Muscle of leg (tissue), 11 donors: ENCODE measurements around the gene TIMELESS. TPM values are rescaled to one million over a fixed set of nuclear protein-coding genes. Genes with fewer than 3 reads are reported as not detected.
A peak's percentile ranks its signal among the peaks of the same experiment; 100 is the strongest.

Source experiments
- DNase-seq: peaks from one replicate; pipeline ENCODE4 v3.0.0; 2013
- H3K27ac ChIP-seq: one replicate; pipeline ENCODE4 v1.5.1; 2013; ENCODE audit warnings: mild to moderate bottlenecking, low read length, control low read depth
- H3K27me3 ChIP-seq: one replicate; pipeline ENCODE4 v1.6.1; 2013; ENCODE audit warnings: low read length; ENCODE audit not compliant: control insufficient read depth, insufficient read depth
- H3K36me3 ChIP-seq: one replicate; pipeline ENCODE4 v1.6.1; 2013; ENCODE audit warnings: low read length; ENCODE audit not compliant: control insufficient read depth, insufficient read depth
- H3K4me1 ChIP-seq: one replicate; pipeline ENCODE4 v1.6.1; 2013; ENCODE audit warnings: low read length; ENCODE audit not compliant: control insufficient read depth, insufficient read depth
- H3K4me3 ChIP-seq: one replicate; pipeline ENCODE4 v1.5.1; 2013; ENCODE audit warnings: low read length, control low read depth
- H3K9me3 ChIP-seq: replicated peaks from 2 replicates; pipeline ENCODE4 v1.6.1; 2013; ENCODE audit warnings: low read depth, low read length; ENCODE audit not compliant: control insufficient read depth
- whole genome bisulfite sequencing: methylation state at CpG from one replicate; pipeline ENCODE4 v1.1.5; 2013; ENCODE audit warnings: missing lambda C conversion rate; ENCODE audit not compliant: insufficient coverage; 5-methylcytosine and 5-hydroxymethylcytosine counted together
- polyA plus RNA-seq, 8 donors: library from polyadenylated mRNA; unstranded; fragments of 120-200 nt; gene quantifications; one replicate each; pipeline versions ENCODE4 v1.2.1 to v1.2.3, GENCODE V29; 2013; ENCODE audit warnings: inconsistent platforms in 1 of 8, low replicate concordance in 1 of 8; ENCODE audit not compliant: insufficient read length in 8 of 8, insufficient read depth in 1 of 8
- total RNA-seq: library from RNA; stranded (reverse); fragments of 120-200 nt; gene quantifications from one replicate; pipeline ENCODE4 v1.2.4, GENCODE V29; 2013

TIMELESS gene
- total and polyA plus RNA-seq, 9 donors: 5.2 to 22.8 (median 16.3) TPM

DNA sequence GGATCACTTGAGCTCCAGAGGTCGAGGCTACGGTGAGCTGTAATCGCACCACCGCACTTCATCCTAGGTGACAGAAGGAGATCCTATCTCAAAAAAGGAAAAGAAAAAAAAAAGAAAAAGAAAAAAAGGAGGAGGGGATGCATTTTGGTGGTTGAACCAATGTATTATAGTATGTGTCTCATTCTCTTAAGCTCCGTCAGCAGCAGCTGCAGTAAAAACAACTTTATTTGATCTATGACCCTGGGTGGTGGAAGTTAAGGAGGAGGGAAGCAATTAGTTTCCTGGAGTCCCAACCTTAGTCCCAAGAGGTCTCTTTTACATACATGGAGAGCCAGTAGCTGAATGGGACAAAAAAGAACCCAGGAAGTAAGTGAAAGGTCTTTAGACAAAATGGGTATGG, 59.8 kb downstream of the TIMELESS start:
- H3K4me1 ChIP-seq: no peaks in the 10 kb centered on the region
- DNase-seq: no peak
- H3K36me3 ChIP-seq: no peaks in the 10 kb centered on the region
- H3K9me3 ChIP-seq: peaks cover 3% of the 10 kb centered on the region
- H3K4me3 ChIP-seq: no peak overlapping the region
- H3K27me3 ChIP-seq: no peaks in the 10 kb centered on the region
- WGBS: 60% methylated on average over 1 of the region's 5 CpGs
- no peak overlapping the region for H3K27ac ChIP-seq

GRCh38 chr12:56387152-56387736, 62.0 kb downstream of the TIMELESS start:
- H3K4me1 ChIP-seq: no peaks in the 10 kb centered on the region
- H3K9me3 ChIP-seq: no peaks in the 10 kb centered on the region
- no peaks in the 10 kb centered on the region for H3K36me3 ChIP-seq
- WGBS: 21% methylated on average over 4 of the region's 7 CpGs
- H3K27me3 ChIP-seq: no peaks in the 10 kb centered on the region
- no peak overlapping the region for H3K4me3 ChIP-seq
- DNase-seq: no peak
- no peak overlapping the region for H3K27ac ChIP-seq

- Histone ChIP-seq H3K36me3 (no peaks in the 10 kb centered on the region), H3K27ac (no peak overlapping the region), H3K9me3 (no peaks in the 10 kb centered on the region), H3K27me3 (no peaks in the 10 kb centered on the region), H3K4me1 (no peaks in the 10 kb centered on the region), H3K4me3 (no peak overlapping the region)
- WGBS: no CpG with 5 or more reads among the region's 1 CpG
- no peak for DNase-seq
These were observed 63.4 kb downstream of the TIMELESS start for GRCh38 chr12:56385873-56386272.

GRCh38 chr12:56382611-56383010, 66.6 kb downstream of the TIMELESS start:
- no peak for DNase-seq
- H3K27ac ChIP-seq: no peak overlapping the region
- no peaks in the 10 kb centered on the region for H3K36me3 ChIP-seq
- no peaks in the 10 kb centered on the region for H3K9me3 ChIP-seq
- WGBS: 95% methylated on average over 8 of the region's 16 CpGs
- H3K4me3 ChIP-seq: no peak overlapping the region
- no peaks in the 10 kb centered on the region for H3K4me1 ChIP-seq
- H3K27me3 ChIP-seq: no peaks in the 10 kb centered on the region

DNA sequence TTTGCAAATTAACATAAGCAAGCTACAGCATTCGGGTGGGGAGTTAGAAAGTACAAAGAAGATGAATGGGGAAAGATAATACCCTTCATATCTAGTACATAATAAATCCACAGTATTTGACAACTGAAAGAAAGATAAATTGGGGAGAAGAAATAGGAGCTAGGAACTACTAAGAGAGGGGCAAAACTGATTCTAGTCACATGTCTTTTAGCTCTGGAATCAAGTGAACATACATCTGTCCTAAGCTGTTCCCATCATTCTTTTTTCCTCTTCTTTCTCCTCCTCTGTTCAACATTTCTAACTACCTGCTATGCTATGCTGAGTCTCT, 71.3 kb downstream of the TIMELESS start:
- no CpG with 5 or more reads among the region's 1 CpG for WGBS
- no peaks in the 10 kb centered on the region for H3K27me3 ChIP-seq

DNA sequence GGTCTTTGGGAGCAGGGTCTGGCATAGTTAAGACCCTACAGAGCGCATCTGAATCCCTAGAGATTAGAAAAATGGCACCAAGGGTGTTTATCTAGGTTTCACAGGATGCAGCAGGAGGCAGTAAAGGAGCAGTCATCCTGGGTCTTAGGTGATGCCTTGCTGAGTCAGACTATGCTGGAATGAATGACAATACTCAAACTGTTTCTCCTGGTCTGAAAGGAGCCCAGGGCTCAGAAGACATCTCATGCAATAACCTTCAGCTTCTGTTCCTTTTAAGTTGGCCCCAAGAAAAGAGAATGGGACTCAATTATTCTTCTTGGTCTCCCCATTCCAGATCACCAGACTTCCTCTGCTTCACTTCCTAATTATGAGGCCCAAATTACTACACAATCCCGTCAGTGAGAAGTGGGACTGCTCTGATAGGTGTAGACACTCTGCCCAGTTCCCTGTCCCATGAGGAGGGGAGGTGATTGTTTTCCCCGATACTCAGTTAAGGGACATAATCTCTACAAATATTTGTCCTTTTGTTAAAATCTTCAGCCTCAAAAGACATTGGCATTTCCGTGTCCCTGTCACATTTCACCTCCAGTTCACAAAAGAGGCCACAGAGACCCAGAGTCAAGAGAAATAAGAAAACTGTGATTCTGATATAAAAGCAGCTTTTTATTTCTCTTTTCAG, 71.8 kb downstream of the TIMELESS start:
- Histone ChIP-seq H3K4me3 (no peak overlapping the region), H3K27ac (no peak overlapping the region), H3K4me1 (no peaks in the 10 kb centered on the region), H3K36me3 (no peaks in the 10 kb centered on the region), H3K9me3 (no peaks in the 10 kb centered on the region), H3K27me3 (no peaks in the 10 kb centered on the region)
- DNase-seq: no peak
- 67% methylated on average over 1 of the region's 4 CpGs for WGBS

More for the DNA sequence above, 71.3 kb downstream of the TIMELESS start:
- no peaks in the 10 kb centered on the region for H3K36me3 ChIP-seq
- H3K4me1 ChIP-seq: no peaks in the 10 kb centered on the region
- H3K9me3 ChIP-seq: no peaks in the 10 kb centered on the region
- DNase-seq: no peak
- H3K4me3 ChIP-seq: no peak overlapping the region
- H3K27ac ChIP-seq: no peak overlapping the region

DNA sequence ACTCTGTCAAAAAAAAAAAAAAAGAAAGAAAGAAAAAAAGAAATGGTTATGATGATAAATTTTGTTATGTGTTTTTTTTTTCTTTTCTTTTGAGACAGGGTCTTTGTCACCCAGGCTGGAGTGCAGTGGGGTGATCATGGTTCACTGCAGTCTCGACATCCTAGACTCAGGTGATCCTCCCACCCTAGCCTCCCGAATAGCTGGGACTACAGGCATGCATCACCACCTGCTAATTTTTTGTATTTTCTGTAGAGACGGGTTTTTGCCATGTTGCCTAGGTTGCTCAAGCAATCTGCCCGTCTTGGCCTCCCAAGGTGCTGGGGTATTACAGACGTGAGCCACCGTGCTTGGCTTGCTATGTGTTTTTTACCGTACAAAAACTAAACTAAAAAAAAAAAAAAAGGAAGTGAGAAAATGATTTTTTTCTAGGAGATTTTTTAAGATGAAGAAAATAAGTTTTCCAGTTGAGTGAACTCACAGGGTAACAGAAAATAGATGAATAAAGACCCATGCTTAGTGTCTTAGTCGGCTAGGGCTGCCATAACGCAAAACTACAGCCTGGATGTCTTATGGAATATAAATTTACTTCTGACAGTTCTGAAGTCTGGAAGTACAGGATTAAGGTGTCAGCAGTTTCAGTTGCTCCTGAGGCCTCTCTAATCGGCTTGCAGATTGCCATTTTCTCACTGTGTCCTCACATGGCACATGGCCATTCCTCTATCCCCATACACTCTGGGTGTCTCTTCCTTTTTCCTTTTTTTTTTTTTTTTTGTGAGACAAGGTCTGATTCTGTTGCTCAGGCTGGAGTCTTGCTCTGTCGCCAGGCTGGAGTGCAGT, 73.4 kb downstream of the TIMELESS start:
- no peak overlapping the region for H3K4me3 ChIP-seq
- H3K27me3 ChIP-seq: no peaks in the 10 kb centered on the region
- no peaks in the 10 kb centered on the region for H3K4me1 ChIP-seq
- H3K9me3 ChIP-seq: no peaks in the 10 kb centered on the region
- 70% methylated on average over 1 of the region's 11 CpGs for WGBS
- no peaks in the 10 kb centered on the region for H3K36me3 ChIP-seq
- H3K27ac ChIP-seq: no peak overlapping the region
- DNase-seq: peak; percentile 21

GRCh38 chr12:56374726-56375597, 74.3 kb downstream of the TIMELESS start:
- Histone ChIP-seq H3K27me3 (no peaks in the 10 kb centered on the region), H3K9me3 (no peaks in the 10 kb centered on the region), H3K4me3 (no peak overlapping the region), H3K36me3 (no peaks in the 10 kb centered on the region), H3K4me1 (no peaks in the 10 kb centered on the region), H3K27ac (no peak overlapping the region)
- WGBS: 100% methylated on average over 3 of the region's 7 CpGs
- DNase-seq: no peak

DNA sequence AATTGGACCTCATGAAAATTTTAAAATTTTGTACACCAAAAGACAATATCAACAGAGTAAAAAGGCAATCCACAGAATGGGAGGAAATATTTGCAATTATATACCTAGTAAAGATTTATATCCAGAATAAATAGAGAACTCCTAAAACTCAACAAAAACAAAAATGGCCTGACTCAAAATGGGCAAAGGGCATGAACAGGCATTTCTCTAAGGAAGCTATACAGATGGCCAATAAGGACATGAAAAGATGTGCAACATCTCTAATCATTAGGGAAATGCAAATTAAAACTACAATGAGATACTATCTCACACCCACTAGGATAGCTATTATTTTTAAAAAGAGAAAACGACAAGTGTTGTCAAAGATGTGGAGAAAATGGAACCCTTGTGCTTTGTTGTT, 75.7 kb downstream of the TIMELESS start:
- DNase-seq: no peak
- Histone ChIP-seq H3K27ac (no peak overlapping the region), H3K9me3 (no peaks in the 10 kb centered on the region), H3K36me3 (no peaks in the 10 kb centered on the region), H3K4me1 (no peaks in the 10 kb centered on the region), H3K27me3 (no peaks in the 10 kb centered on the region), H3K4me3 (no peak overlapping the region)
- no CpG with 5 or more reads among the region's 1 CpG for WGBS

GRCh38 chr12:56366948-56367347, 82.3 kb downstream of the TIMELESS start:
- no peaks in the 10 kb centered on the region for H3K4me1 ChIP-seq
- no CpG with 5 or more reads among the region's 3 CpGs for WGBS
- no peaks in the 10 kb centered on the region for H3K9me3 ChIP-seq
- no peak overlapping the region for H3K4me3 ChIP-seq
- H3K27ac ChIP-seq: no peak overlapping the region
- no peak for DNase-seq
- H3K36me3 ChIP-seq: no peaks in the 10 kb centered on the region
- H3K27me3 ChIP-seq: no peaks in the 10 kb centered on the region
